Thyroid gland (tissue), 4 donors: Measurements from ENCODE around the gene OBP2B. TPM values are rescaled to one million over a fixed set of nuclear protein-coding genes. Genes with fewer than 3 reads are reported as not detected.
A peak's percentile ranks its signal among the peaks of the same experiment; 100 is the strongest.
"Not testable (repeated sequence)": the region's sequence is repeated elsewhere in the genome, so short reads cannot be mapped to it uniquely, and the experiment has no call there.

Experiments
- DNase-seq, 2 donors: peaks; one replicate each; pipeline ENCODE4 v3.0.0-alpha.2; 2019
- H3K27ac ChIP-seq, 3 donors: fragments of 200-600 bp; sonication (generic); 1 replicate in 2 of 3; 2 replicates in 1 of 3; pipeline ENCODE4 v1.5.1; 2016 to 2019; ENCODE audit warnings: mild to moderate bottlenecking in 1 of 3, moderate library complexity in 1 of 3
- H3K27me3 ChIP-seq: fragments of 200-600 bp; sonication (generic); one replicate; pipeline ENCODE4 v1.5.1; 2019
- H3K36me3 ChIP-seq, 2 donors: fragments of 200-600 bp; sonication (generic); one replicate each; pipeline ENCODE4 v1.5.1; 2016 to 2019
- H3K4me1 ChIP-seq, 2 donors: fragments of 200-600 bp; sonication (generic); one replicate each; pipeline ENCODE4 v1.5.1; 2017 to 2019
- H3K4me3 ChIP-seq, 3 donors: fragments of 200-600 bp; sonication (generic); replicated peaks in 1 of 3; 1 replicate in 2 of 3; 2 replicates in 1 of 3; pipeline ENCODE4 v1.5.1; 2016; ENCODE audit warnings: mild to moderate bottlenecking in 1 of 3
- H3K9me3 ChIP-seq: fragments of 200-600 bp; sonication (generic); one replicate; pipeline ENCODE4 v1.5.1; 2017
- CTCF ChIP-seq, 6 experiments: fragments of 200-600 bp in 3 of 6; fragments of 450-650 bp in 3 of 6; sonication (generic) in 3 of 6; IDR thresholded peaks; one replicate each; pipeline ENCODE4 v1.5.1; 2016 to 2019; ENCODE audit warnings: antibody characterized with exemption in 6 of 6, mild to moderate bottlenecking in 2 of 6, inconsistent platforms in 1 of 6, moderate library complexity in 1 of 6
- POLR2A ChIP-seq, 2 donors: fragments of 450-650 bp; IDR thresholded peaks; one replicate each; pipeline ENCODE4 v1.6.1; 2017; ENCODE audit warnings: antibody characterized with exemption in 2 of 2, mild to moderate bottlenecking in 2 of 2, moderate library complexity in 1 of 2
- WGBS, 2 donors: methylation state at CpG; one replicate each; pipeline ENCODE4 v1.1.5; 2017; 5-methylcytosine and 5-hydroxymethylcytosine counted together
- intact Hi-C: fragments of 100-400 bp; cut with DNase I; formaldehyde crosslinking; loops from one replicate; pipeline ENCODE4 v1.15.1; 2023
- total RNA-seq, 4 donors: library from RNA; depleted of rRNA; stranded (reverse); fragments of >200 nt; gene quantifications; one replicate each; pipeline ENCODE4 v1.2.3, GENCODE V29; 2016

Gene OBP2B
- total RNA-seq, 4 donors from 2014 or later: not detected

GRCh38 chr9:133224762-133225161 lies 15.7 kb upstream of the OBP2B start:
- Histone ChIP-seq H3K9me3 (no peaks in the 10 kb centered on the region), H3K36me3 (no peaks in the 10 kb centered on the region), H3K27ac (no peak overlapping the region), H3K27me3 (no peaks in the 10 kb centered on the region), H3K4me3 (no peak overlapping the region), H3K4me1 (no peaks in the 10 kb centered on the region)
- no peak for DNase-seq
- WGBS, 2 donors: 87 to 88% methylated on average over 11 to 12 of the region's 12 CpGs
- TF ChIP-seq CTCF (IDR thresholded peaks at IDR 0.05) (no peak), POLR2A (IDR thresholded peaks at IDR 0.05) (no peak)
- intact Hi-C loops: no loop called here

GRCh38 chr9:133223159-133223756 lies 14.2 kb upstream of the OBP2B start:
- H3K36me3 ChIP-seq, H3K27me3 ChIP-seq, intact Hi-C loops, H3K4me1 ChIP-seq, DNase-seq, H3K4me3 ChIP-seq, H3K9me3 ChIP-seq: not testable (repeated sequence)
- peak overlapping the region in 1 of 3 donors; percentile 0 for H3K27ac ChIP-seq
- 40 to 60% methylated on average over 13 of the region's 13 CpGs for WGBS, 2 donors

GRCh38 chr9:133221994-133222393 lies 12.9 kb upstream of the OBP2B start:
- H3K9me3 ChIP-seq, intact Hi-C loops, H3K4me3 ChIP-seq, H3K27ac ChIP-seq, H3K36me3 ChIP-seq, H3K27me3 ChIP-seq, DNase-seq, H3K4me1 ChIP-seq: not testable (repeated sequence)
- 77 to 81% methylated on average over 3 to 12 of the region's 12 CpGs for WGBS, 2 donors

DNA sequence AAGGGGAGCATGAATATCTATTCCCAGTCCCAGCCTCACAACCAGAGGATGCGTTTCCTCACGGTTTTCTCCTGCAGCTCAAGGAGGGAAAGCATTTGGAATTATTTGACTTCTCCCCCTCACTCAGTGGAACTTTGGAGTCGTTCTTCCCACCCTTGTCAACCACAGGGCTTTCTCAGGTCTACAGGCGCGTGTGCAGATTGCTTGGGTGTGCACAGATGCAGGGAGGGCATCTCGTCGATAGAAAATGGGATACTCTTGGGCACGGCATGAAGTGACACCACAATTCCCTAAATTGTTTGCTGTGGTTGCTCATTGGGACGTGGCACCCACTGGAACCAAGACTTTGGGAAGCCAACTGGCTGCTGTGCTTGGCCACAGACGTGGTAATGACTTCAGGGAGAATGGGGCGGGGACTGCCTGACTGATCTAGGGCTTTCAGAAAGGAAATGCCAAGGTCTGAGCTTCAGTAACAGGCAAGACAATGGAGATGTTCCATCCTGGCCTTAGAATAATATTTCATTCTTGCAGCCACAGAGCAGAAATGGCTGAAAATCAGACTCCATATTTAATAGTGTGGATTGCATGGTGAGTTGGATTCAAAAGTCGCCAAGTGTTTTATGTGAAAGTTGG lies 12.2 kb upstream of the OBP2B start:
- no peaks in the 10 kb centered on the region for H3K9me3 ChIP-seq
- 77 to 81% methylated on average over 12 of the region's 12 CpGs for WGBS, 2 donors
- H3K4me1 ChIP-seq: no peaks in the 10 kb centered on the region
- no peaks in the 10 kb centered on the region for H3K27me3 ChIP-seq
- no peak for DNase-seq
- intact Hi-C loops: no loop called here
- TF ChIP-seq CTCF (IDR thresholded peaks at IDR 0.05): no peak
- no peak for TF ChIP-seq POLR2A (IDR thresholded peaks at IDR 0.05)
- no peaks in the 10 kb centered on the region for H3K36me3 ChIP-seq
- no peak overlapping the region for H3K27ac ChIP-seq
- no peak overlapping the region for H3K4me3 ChIP-seq

- DNase-seq, H3K4me3 ChIP-seq, H3K27me3 ChIP-seq, H3K36me3 ChIP-seq, intact Hi-C loops, H3K4me1 ChIP-seq, H3K9me3 ChIP-seq, H3K27ac ChIP-seq: not testable (repeated sequence)
- WGBS, 2 donors: 80 to 81% methylated on average over 18 of the region's 19 CpGs
These were observed 9.3 kb upstream of the OBP2B start for GRCh38 chr9:133218049-133218975.

DNA sequence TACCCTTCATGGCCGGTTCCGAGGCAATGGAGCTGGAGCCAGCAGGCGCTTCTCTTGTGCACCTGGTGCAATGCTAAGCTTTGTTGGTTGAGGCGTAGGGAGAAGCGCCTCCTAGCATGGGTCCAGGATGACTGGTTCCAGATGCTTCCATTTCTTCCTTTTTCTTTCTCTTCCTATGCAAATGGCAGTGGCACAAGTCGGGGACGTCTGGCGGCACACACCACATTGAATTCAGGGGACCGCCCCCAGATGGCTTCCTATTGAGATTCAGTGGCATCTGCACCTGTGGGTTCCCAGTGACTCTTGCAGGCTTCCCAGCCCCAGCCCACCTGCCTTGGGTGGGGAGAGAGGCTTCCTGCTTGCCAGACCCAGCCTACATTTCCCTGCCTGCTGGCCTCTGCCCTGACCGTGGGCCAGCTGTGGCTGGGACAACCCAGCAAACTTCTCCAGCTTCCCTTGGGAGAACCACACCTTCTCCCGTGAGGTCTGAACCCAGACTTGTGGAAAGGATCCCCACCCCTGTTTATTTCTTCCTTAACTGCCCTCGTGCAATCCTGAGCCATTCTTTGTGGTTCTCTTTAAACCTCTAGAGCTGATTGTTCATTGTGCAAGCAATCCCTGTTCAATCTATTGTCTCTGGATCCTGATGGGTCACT lies 8.4 kb upstream of the OBP2B start:
- H3K27ac ChIP-seq, H3K9me3 ChIP-seq, H3K27me3 ChIP-seq, intact Hi-C loops, H3K4me3 ChIP-seq, H3K36me3 ChIP-seq, H3K4me1 ChIP-seq, DNase-seq: not testable (repeated sequence)
- WGBS, 2 donors: 74 to 77% methylated on average over 11 to 12 of the region's 12 CpGs

- H3K4me3 ChIP-seq, H3K27me3 ChIP-seq, H3K9me3 ChIP-seq, H3K4me1 ChIP-seq, H3K27ac ChIP-seq, intact Hi-C loops, H3K36me3 ChIP-seq: not testable (repeated sequence)
- DNase-seq: peak; percentile 21 to 25
- WGBS, 2 donors: 42 to 53% methylated on average over 4 of the region's 4 CpGs
These were observed 5.2 kb upstream of the OBP2B start for GRCh38 chr9:133214276-133214675.
